KMS-11 (cell line): ENCODE measurements around the gene DMD.

ENCODE experiments used
- H2AFZ ChIP-seq: fragments of 200-600 bp; sonication (generic); 2 replicates; pipeline ENCODE4 v1.6.1; 2016; ENCODE audit warnings: antibody characterized with exemption, mixed run types, low read depth
- H3K27ac ChIP-seq: fragments of 200-600 bp; sonication (generic); 2 replicates; pipeline ENCODE4 v1.6.1; 2016; ENCODE audit warnings: mild to moderate bottlenecking, mixed run types
- H3K27me3 ChIP-seq: fragments of 200-600 bp; sonication (generic); 2 replicates; pipeline ENCODE4 v1.6.1; 2017; ENCODE audit warnings: mild to moderate bottlenecking, low read depth, mixed run types, moderate library complexity; ENCODE audit not compliant: insufficient read depth
- H3K36me3 ChIP-seq: fragments of 200-600 bp; sonication (generic); 2 replicates; pipeline ENCODE4 v1.6.1; 2017; ENCODE audit warnings: mild to moderate bottlenecking, mixed run types; ENCODE audit not compliant: insufficient read depth
- H3K4me1 ChIP-seq: fragments of 200-600 bp; sonication (generic); 2 replicates; pipeline ENCODE4 v1.6.1; 2016; ENCODE audit warnings: mild to moderate bottlenecking, low read depth, mixed run types; ENCODE audit not compliant: poor library complexity, severe bottlenecking
- H3K4me2 ChIP-seq: fragments of 200-600 bp; sonication (generic); 2 replicates; pipeline ENCODE4 v1.7.0; 2016; ENCODE audit warnings: mild to moderate bottlenecking, mixed run types
- H3K4me3 ChIP-seq: fragments of 200-600 bp; sonication (generic); IDR thresholded peaks from 2 replicates; pipeline ENCODE4 v1.6.1; 2017; ENCODE audit warnings: low read depth, low read length, mixed read lengths; ENCODE audit not compliant: insufficient read depth
- H3K79me2 ChIP-seq: fragments of 200-600 bp; sonication (generic); 2 replicates; pipeline ENCODE4 v1.6.1; 2016; ENCODE audit warnings: low read depth, mixed run types; ENCODE audit not compliant: insufficient read depth
- H3K9ac ChIP-seq: fragments of 200-600 bp; sonication (generic); 2 replicates; pipeline ENCODE4 v1.6.1; 2016; ENCODE audit warnings: mild to moderate bottlenecking, mixed run types
- H4K20me1 ChIP-seq: fragments of 200-600 bp; sonication (generic); 2 replicates; pipeline ENCODE4 v1.6.1; 2016; ENCODE audit warnings: mild to moderate bottlenecking, mixed run types; ENCODE audit not compliant: insufficient read depth
- TF ChIP-seq, protein P1 (sequence below): fragments of 200-600 bp; sonication (generic); conservative IDR thresholded peaks from 2 replicates; pipeline ENCODE4 v1.6.1; 2017; ENCODE audit warnings: low read depth, mild to moderate bottlenecking, antibody characterized with exemption, low read length, moderate library complexity, mixed read lengths

Gene DMD

DNA sequence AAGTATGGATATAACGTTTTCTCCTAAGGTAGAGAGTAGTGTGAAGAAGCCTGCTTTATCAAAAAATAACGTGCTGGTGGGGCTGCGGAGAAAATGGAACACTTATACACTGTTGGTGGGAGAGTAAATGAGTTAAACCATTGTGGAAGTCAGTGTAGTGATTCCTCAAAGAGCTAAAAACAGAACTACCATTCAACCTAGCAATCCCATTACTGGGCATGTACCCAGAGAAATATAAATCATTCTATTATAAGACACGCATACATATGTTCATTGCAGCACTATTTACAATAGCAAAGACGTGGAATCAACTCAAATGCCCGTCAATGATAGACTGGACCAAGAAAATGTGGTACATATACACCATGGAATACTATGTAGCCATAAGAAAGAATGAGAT lies 196.4 kb downstream of the DMD start:
- Histone ChIP-seq H3K27ac (no peak overlapping the region), H3K9ac (no peak overlapping the region), H3K4me2 (no peak overlapping the region), H4K20me1 (no peaks in the 10 kb centered on the region), H3K4me3 (no peak overlapping the region), H2AFZ (no peak overlapping the region), H3K36me3 (no peaks in the 10 kb centered on the region), H3K4me1 (no peaks in the 10 kb centered on the region), H3K79me2 (no peaks in the 10 kb centered on the region), H3K27me3 (no peaks in the 10 kb centered on the region)
- TF ChIP-seq, protein P1, sequence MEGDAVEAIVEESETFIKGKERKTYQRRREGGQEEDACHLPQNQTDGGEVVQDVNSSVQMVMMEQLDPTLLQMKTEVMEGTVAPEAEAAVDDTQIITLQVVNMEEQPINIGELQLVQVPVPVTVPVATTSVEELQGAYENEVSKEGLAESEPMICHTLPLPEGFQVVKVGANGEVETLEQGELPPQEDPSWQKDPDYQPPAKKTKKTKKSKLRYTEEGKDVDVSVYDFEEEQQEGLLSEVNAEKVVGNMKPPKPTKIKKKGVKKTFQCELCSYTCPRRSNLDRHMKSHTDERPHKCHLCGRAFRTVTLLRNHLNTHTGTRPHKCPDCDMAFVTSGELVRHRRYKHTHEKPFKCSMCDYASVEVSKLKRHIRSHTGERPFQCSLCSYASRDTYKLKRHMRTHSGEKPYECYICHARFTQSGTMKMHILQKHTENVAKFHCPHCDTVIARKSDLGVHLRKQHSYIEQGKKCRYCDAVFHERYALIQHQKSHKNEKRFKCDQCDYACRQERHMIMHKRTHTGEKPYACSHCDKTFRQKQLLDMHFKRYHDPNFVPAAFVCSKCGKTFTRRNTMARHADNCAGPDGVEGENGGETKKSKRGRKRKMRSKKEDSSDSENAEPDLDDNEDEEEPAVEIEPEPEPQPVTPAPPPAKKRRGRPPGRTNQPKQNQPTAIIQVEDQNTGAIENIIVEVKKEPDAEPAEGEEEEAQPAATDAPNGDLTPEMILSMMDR, result no peak

DNA sequence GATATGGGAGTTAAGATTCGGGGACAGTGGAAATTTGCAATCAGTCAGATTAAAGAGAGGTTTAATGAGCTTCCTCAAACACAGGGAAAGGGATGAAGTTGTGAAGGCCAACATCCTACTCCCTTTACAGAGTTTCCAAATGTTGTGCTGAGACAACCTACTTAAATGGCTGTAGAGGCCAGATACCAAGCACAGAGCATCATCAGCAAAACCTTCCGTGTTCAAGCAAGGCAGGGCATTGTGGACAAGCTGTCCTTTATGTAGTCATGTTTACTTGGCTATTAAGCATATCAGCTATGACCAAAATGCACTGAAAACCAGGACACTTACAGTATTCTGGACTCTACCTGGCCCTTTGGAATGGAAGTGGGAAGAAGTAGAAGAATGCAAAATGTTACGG lies 197.3 kb downstream of the DMD start:
- no peak overlapping the region for H2AFZ ChIP-seq
- H3K4me2 ChIP-seq, result no peak overlapping the region
- no peaks in the 10 kb centered on the region for H3K27me3 ChIP-seq
- no peak overlapping the region for H3K27ac ChIP-seq
- no peaks in the 10 kb centered on the region for H3K36me3 ChIP-seq
- H3K4me1 ChIP-seq, result no peaks in the 10 kb centered on the region
- TF ChIP-seq, protein P1, result no peak
- H4K20me1 ChIP-seq, result no peaks in the 10 kb centered on the region
- no peak overlapping the region for H3K4me3 ChIP-seq
- no peak overlapping the region for H3K9ac ChIP-seq
- H3K79me2 ChIP-seq, result no peaks in the 10 kb centered on the region

DNA sequence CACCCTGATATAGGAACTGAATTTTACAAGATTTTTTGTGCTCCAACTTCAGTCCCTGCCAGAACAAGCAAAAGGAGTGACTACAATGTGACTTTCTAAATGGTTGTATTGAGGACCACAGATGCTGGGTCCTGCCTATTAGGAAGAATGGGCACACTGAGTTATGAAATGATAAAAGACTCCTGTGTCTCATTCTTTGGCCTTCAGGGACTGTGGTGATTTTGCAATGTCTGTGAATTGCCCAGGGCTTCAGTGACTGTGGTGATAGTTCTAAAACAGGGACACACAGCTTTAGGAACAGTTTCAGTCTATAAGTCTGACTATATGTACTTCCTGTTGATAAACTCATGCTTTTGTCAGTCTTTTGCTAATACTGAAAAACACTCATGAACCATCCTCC lies 210.2 kb downstream of the DMD start:
- TF ChIP-seq, protein P1, result no peak
- no peak overlapping the region for H3K4me3 ChIP-seq
- H3K36me3 ChIP-seq, result no peaks in the 10 kb centered on the region
- no peaks in the 10 kb centered on the region for H3K79me2 ChIP-seq
- H2AFZ ChIP-seq, result peak overlapping the region; percentile 26; the same call in 1 of the 2 replicates
- H3K27ac ChIP-seq, result peak overlapping the region; percentile 45; the same call in 1 of the 2 replicates
- H4K20me1 ChIP-seq, result no peaks in the 10 kb centered on the region
- H3K27me3 ChIP-seq, result no peaks in the 10 kb centered on the region
- peaks cover 18% of the 10 kb centered on the region for H3K4me1 ChIP-seq
- no peak overlapping the region for H3K9ac ChIP-seq
- peak overlapping the region; percentile 37; the same call in 1 of the 2 replicates for H3K4me2 ChIP-seq

DNA sequence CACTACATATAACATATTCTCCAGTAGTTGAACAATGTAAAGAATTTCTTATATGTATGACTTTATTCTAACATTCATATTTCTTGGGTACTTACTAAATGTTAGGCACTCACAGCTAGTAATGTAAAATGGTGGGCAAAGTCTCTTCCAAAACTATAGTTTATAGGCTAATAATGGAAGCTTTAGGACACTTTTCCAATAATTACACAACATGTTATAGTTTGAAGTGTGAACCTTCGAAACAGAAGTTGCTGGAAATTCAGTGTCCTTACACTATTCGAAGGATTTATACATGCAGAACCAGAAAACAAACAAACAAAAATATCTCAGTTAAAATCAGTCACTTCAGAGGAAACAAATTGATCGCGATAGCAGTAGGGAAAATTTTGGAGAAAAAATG lies 212.6 kb downstream of the DMD start:
- Histone ChIP-seq H3K4me2 (no peak overlapping the region), H3K9ac (no peak overlapping the region), H3K36me3 (no peaks in the 10 kb centered on the region), H3K27ac (no peak overlapping the region), H3K27me3 (no peaks in the 10 kb centered on the region), H2AFZ (no peak overlapping the region), H3K79me2 (no peaks in the 10 kb centered on the region), H3K4me3 (no peak overlapping the region), H4K20me1 (no peaks in the 10 kb centered on the region), H3K4me1 (peaks cover 18% of the 10 kb centered on the region)
- TF ChIP-seq, protein P1, result no peak
